ENCODE data around the gene UTS2R. TPM values are rescaled to one million over a fixed set of nuclear protein-coding genes. Genes with fewer than 3 reads are reported as not detected.

The UTS2R gene
- total RNA-seq, 1 donor from 2014 or later, result 6.5 TPM

DNA sequence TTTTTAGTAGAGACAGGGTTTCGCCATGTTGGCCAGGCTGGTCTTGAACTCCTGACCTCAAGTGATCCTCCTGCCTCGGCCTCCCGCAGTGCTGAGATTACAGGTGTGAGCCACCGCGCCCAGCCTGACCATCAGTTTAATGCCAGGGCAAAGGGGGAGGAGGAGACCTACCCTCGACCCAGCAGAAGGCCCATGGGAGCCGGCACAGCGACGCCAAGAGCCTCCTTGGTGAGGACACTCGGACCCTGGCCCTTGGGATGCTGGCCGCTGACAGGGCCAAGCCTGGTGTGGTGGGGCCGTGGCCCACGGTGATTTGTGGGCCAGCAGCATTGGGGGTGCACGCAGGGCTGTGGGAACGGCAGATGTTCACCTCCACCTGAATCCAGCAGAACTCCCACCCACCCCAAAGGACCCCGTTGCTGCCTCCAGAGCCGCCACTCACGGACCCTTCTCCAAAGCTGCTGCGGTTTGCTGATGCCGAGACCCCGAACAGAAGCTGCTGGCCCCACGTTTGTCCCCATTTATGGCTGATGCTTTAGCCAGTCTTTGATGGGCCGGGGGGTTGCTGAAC, 20.0 kb downstream of the UTS2R start:
- no peaks in the 10 kb centered on the region for H3K9me3 Mint-ChIP-seq
- no peak overlapping the region for H3K4me3 Mint-ChIP-seq
- peaks cover 6% of the 10 kb centered on the region for H3K27me3 Mint-ChIP-seq (ENCODE audit: low read depth)
- DNase-seq (ENCODE audit: low spot score in 2 of 2, unreplicated experiment in 2 of 2), result no peak
- H3K4me1 Mint-ChIP-seq, result peaks cover 7% of the 10 kb centered on the region
- TF ChIP-seq, protein P1, sequence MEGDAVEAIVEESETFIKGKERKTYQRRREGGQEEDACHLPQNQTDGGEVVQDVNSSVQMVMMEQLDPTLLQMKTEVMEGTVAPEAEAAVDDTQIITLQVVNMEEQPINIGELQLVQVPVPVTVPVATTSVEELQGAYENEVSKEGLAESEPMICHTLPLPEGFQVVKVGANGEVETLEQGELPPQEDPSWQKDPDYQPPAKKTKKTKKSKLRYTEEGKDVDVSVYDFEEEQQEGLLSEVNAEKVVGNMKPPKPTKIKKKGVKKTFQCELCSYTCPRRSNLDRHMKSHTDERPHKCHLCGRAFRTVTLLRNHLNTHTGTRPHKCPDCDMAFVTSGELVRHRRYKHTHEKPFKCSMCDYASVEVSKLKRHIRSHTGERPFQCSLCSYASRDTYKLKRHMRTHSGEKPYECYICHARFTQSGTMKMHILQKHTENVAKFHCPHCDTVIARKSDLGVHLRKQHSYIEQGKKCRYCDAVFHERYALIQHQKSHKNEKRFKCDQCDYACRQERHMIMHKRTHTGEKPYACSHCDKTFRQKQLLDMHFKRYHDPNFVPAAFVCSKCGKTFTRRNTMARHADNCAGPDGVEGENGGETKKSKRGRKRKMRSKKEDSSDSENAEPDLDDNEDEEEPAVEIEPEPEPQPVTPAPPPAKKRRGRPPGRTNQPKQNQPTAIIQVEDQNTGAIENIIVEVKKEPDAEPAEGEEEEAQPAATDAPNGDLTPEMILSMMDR (IDR thresholded peaks at IDR 0.05; ENCODE audit: unreplicated experiment), result no peak
- H3K36me3 Mint-ChIP-seq, result peaks cover 15% of the 10 kb centered on the region
- no peak overlapping the region for H3K27ac Mint-ChIP-seq

DNA sequence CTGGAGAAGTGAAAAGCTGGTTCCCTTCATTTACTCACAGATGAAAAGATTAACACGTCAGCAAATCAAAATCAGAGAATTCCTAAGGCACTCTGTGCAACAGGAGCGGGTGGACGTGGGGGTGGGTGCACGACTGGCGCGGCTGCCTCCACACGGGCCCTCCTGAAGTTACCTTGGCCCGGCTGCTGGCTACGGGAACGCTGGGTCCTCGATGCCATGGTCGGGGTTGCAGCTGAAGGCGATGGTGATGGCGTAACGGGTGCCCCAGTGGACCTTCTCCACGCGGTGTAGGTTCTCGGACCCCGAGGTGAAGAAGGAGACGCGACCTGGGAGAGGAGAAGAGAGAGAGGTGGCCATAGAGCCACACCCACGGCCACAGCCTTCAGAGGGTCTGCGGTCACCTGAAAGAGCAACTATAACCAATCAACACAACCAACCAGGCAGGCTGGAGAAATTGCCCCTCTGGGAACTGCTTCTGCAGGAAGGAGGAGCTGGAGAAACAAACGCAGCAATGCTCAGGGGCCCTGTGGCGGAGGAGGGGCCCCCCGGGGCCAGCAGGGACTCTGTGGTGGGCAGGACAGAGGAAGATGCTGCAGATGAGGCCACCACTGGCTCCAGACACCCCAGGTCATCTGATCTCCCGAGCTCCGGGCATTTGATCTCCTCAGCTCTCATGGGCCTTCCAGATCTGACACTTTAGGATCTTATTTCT, 20.8 kb downstream of the UTS2R start:
- Mint-ChIP-seq H3K9me3 (no peaks in the 10 kb centered on the region), H3K4me1 (peaks cover 7% of the 10 kb centered on the region), H3K4me3 (no peak overlapping the region), H3K27ac (no peak overlapping the region), H3K27me3 (ENCODE audit: low read depth) (peaks cover 6% of the 10 kb centered on the region), H3K36me3 (peaks cover 15% of the 10 kb centered on the region)
- TF ChIP-seq, protein P1 (IDR thresholded peaks at IDR 0.05; ENCODE audit: unreplicated experiment), result no peak
- no peak for DNase-seq (ENCODE audit: low spot score in 2 of 2, unreplicated experiment in 2 of 2)

DNA sequence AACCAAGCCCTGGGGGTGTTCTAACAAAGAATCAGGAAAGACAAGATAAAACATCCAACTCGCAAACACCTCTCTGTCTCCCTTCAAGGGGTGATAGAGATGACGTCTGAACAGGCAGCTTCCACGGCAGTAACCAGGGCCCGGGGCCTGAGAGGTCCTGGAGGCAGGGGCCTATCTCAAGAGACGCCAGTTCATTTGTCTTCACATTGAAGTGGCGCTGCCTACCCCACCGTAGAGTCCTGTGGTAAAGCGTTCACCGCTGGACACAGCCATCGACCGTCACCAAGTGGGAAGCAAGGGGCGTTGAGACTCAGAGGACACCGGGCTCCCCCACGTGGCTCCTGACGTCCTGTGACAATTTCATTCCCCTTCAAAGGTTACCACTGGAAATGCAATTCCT, 21.4 kb downstream of the UTS2R start:
- no peak overlapping the region for H3K27ac Mint-ChIP-seq
- H3K27me3 Mint-ChIP-seq (ENCODE audit: low read depth), result peaks cover under 1% of the 10 kb centered on the region
- peaks cover 5% of the 10 kb centered on the region for H3K4me1 Mint-ChIP-seq
- no peak for DNase-seq (ENCODE audit: low spot score in 2 of 2, unreplicated experiment in 2 of 2)
- peaks cover 15% of the 10 kb centered on the region for H3K36me3 Mint-ChIP-seq
- H3K9me3 Mint-ChIP-seq, result no peaks in the 10 kb centered on the region
- no peak overlapping the region for H3K4me3 Mint-ChIP-seq
- TF ChIP-seq, protein P1 (IDR thresholded peaks at IDR 0.05; ENCODE audit: unreplicated experiment), result no peak

DNA sequence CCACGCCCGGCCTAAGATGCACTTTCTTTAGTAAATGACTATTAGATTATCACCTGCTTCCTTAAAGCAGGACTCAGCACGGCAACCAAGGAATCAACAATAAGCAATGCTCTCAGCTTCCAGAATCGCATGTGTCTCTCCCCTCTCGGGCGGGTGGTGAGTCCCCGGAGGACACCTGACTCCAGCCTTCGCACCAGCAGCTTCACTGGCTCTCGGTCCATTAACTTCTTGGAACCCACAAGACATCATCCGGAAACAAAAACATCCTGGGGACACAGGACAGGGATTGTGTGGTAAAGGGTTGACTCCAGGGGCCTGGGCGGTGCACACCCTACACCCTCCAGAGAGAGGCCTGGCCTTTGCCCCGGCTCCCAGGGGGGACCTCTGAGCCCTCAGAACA, 22.7 kb downstream of the UTS2R start:
- Mint-ChIP-seq H3K27me3 (ENCODE audit: low read depth) (no peaks in the 10 kb centered on the region), H3K27ac (no peak overlapping the region), H3K36me3 (peaks cover 15% of the 10 kb centered on the region), H3K4me3 (no peak overlapping the region), H3K4me1 (peaks cover 3% of the 10 kb centered on the region), H3K9me3 (no peaks in the 10 kb centered on the region)
- no peak for DNase-seq (ENCODE audit: low spot score in 2 of 2, unreplicated experiment in 2 of 2)
- TF ChIP-seq, protein P1 (IDR thresholded peaks at IDR 0.05; ENCODE audit: unreplicated experiment), result no peak

DNA sequence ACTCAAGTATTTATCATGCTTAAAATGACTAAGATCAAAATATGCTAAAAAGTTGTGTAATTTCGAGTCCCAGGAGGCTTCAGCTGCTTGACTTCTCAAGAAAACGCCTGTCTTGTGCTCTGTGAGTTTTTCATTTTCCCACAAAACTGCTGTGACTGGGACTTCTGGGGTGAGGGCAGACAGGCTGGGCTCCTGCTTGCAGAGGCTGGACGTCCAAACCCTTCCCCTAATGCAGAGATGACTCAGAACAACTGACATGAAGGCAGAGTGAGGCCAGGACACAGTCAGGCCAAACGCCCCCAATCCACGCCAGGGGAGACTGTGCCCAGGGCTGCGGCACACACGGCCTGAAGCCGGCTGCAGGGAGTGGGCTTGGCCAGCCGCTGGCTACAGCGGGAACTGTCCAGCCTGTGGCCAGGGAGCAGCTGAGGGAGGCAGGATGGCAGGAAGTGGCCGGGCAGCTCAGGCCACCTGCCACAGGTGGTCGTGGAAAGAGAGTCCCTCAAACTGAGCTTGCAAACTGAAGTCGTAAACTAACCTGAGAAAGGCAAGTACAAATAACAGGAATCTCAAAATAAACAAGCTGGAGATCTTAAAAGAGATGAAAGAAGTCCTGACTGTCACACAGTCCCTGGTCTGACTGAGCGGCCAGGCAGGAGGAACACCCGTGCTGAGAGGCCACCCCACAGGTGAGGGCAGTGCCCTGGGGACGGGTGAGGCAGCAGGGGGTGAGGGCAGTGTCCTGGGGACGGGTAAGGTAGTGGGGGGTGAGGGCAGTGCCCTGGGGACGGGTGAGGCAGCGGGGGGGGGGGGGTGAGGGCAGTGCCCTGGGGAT, 25.3 kb downstream of the UTS2R start:
- Mint-ChIP-seq H3K27ac (no peak overlapping the region), H3K4me3 (no peak overlapping the region), H3K27me3 (ENCODE audit: low read depth) (no peaks in the 10 kb centered on the region), H3K36me3 (peaks cover 20% of the 10 kb centered on the region), H3K9me3 (no peaks in the 10 kb centered on the region), H3K4me1 (no peaks in the 10 kb centered on the region)
- no peak for DNase-seq (ENCODE audit: low spot score in 2 of 2, unreplicated experiment in 2 of 2)
- TF ChIP-seq, protein P1 (IDR thresholded peaks at IDR 0.05; ENCODE audit: unreplicated experiment), result no peak
